Muscle of back (tissue), 11 donors: ENCODE data around the gene AFAP1L2. TPM values are rescaled to one million over a fixed set of nuclear protein-coding genes. Genes with fewer than 3 reads are reported as not detected.
"Not testable (repeated sequence)": the region's sequence is repeated elsewhere in the genome, so short reads cannot be mapped to it uniquely, and the experiment has no call there.

ENCODE experiments used
- DNase-seq, 3 donors: peaks; one replicate each; pipeline versions ENCODE4 v3.0.0 to v3.0.0-alpha.2; 2013
- polyA plus RNA-seq, 10 donors: library from polyadenylated mRNA; unstranded; fragments of 120-200 nt; gene quantifications; one replicate each; pipeline ENCODE4 v1.2.1, GENCODE V29; 2013; ENCODE audit not compliant: insufficient read length in 10 of 10

The AFAP1L2 gene
- polyA plus RNA-seq, 10 donors = 31.0 to 46.9 (median 38.3) TPM

DNA sequence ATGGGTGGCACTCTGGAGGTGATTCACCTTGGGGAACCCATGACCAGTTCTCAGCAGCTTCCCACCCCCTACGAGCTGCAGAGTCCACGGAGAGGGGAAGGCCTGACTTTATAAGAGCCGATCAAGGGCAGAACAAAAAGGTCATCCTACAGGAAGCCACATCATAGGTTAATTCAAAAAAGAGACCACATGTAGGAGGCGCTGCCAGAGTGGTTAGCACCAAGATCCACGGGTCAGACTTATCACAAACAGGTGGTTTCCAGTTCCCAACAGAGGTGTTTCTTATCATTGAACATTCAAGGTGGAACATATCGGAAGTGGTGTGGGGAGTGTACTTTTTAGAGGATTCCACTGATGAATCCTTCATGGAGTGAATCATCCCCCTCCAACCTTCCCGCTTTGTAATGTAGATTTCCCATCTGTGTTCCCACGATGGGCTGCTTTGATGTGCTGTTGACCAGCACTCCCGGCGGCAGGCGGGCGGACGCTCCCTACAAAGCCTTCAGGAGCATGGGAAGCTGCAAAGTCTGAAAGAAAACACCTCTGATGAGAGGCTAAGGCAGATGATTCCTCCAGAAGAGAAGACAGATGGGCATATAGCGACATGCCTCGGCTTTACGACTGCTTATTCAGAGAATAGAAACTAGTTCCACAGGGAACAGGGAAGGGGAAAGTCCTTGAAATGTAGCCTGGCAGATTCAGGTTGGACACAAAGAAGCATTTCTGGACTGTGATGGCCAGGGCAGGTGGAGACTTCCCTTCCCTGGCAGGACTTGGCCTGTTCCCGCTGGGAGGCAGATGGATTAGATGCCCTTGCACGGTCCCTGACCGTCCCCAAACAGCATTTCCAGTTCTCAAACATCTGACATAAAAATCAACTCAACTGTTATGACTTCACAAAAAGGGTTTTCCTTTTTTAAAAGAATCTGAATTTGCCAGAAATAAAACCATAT, 66.5 kb downstream of the AFAP1L2 start:
- no peak for DNase-seq

DNA sequence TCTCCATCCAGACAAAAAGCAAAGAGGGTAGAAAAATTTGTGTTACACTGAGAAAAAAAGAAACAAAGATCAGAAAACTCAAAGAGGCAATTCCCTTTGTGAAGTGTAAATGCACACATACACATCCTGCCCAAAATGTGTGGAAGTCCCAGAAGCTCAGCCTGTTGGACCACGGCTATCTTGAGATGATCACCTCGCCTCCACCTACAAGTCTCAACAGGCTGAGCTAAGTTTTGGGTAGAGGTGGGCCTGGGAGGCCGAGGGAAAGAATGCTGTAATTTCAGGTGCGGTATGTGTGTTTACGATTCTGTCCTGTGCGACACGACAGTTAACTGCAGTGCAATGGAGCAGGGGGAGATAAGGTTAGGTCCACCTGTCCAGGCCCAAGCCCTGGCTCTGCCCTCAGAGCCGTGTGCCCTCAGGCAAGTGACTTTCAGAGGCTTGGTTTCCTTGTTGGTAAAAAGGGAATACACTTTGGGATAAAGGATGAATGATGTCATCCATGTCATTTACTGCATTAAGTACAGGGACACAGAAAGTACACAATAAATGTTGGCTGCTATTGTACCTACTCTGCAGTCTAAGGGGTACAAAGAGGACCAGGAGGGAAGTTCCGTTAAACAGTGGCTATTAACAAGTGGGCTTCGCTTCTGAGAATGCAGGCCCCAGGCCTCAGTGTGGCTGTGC, 67.3 kb downstream of the AFAP1L2 start:
- no peak for DNase-seq

DNA sequence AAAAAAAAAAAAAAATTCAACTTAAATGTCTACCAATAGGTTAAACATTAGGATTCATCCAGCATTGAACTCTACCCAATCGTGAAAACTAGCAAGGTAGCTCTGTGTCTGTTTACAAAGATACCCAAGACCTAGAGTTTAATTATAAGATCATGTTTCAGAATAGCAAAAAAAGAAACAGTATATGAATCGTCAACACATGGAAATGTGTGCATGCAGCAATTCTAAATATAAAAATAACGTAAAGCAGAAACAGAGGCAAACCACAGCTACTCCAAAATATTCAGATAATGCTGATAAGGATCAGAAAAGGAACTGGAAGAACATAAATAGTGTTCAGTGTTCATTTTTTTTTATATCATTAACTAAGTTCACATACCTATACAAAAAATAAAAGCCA, 68.7 kb downstream of the AFAP1L2 start:
- DNase-seq = no peak

DNA sequence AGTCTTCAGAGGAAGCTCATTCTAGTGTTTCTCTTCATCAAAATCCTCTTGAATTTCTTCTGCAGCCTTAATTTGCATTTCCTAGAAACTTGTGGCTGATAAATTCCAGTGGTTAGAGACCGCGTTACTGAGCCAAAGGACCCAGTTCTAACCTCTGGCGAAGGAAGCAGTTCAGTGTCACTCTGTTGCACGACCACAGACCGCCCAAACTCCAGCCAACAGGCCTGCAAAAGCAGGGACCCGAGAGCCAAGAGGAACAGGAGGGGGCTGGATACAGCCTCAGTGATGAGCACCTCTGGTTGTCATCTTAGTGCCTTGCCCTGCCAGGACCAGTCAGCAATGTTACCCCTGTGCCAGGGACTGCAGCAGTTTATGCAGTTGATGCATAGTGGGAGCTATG, 70.0 kb downstream of the AFAP1L2 start:
- DNase-seq = no peak

DNA sequence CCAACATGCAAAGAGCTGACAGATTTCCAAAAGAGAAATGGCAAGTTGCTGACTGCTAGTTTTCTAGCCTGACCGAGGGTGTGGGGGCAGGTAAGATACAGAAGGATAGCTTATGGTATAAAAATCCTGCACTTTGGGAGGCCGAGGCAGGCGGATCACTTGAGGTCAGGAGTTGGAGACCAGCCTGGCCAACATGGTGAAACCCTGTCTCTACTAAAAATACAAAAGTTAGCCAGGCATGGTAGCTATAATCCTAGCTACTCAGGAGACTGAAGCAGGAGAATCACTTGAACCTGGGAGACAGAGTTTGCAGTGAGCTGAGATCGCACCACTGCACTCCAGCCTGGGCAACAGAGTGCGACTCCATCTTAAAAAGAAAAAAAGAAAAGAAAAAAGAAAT, 70.9 kb downstream of the AFAP1L2 start:
- not testable (repeated sequence) for DNase-seq

GRCh38 chr10:114332301-114333192, 71.8 kb downstream of the AFAP1L2 start:
- peak in 1 of 3 donors; percentile 53 for DNase-seq

DNA sequence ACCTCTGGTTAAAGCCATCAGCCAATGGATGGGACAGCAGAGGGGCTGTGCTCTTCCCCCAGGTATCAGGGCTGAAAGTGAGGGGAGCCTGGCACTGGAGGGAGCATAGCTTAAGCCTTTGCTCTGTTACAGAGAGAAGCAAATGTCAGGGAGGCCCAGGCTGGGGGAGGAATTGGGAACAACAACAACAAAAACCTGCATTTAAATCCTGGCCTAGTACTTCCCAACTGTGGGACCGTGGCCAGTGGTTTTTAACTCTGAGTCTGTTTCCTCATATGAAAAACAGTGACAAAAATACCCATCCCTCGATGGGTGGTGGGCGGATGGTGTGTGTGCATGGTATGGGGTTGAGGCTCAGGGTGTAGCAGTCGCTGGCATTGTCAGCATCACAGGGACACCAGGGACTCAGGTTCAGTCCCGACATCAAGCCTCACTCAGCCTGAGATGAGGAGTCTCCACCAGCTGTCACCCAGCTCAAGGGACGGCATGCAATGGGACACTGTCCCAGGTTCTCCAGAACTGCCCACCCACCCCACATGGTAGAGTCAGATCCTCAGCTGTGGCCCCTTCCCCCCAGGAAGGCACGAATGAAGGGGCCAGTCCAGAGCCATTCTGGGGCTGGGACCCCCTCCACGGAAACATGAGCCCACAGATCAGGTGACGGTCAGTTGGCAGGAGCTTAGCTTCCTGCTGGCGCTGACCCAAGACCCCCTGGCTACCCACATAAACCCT, 74.5 kb downstream of the AFAP1L2 start:
- DNase-seq = peak in 1 of 3 donors; percentile 69

GRCh38 chr10:114328874-114329273, 75.4 kb downstream of the AFAP1L2 start:
- peak in 1 of 3 donors; percentile 42 for DNase-seq

DNA sequence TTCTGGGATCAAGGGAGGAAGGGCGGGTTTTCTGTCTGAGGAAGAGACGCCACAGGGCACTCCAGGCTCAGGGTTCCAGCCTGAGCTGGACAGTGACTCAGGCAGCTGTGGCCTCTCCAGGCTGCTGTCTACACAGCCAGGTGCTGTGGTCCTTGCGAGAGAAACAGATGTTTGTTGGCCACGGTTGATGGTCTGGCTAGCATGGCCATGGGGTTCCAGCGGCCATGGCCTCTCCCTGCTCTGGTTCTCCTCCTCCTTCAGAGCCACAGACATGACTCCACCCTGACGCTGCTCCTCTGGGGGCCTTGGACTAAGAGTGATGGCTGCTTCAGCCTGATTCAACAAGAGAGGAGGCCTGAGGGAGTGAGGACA, 75.9 kb downstream of the AFAP1L2 start:
- no peak for DNase-seq

DNA sequence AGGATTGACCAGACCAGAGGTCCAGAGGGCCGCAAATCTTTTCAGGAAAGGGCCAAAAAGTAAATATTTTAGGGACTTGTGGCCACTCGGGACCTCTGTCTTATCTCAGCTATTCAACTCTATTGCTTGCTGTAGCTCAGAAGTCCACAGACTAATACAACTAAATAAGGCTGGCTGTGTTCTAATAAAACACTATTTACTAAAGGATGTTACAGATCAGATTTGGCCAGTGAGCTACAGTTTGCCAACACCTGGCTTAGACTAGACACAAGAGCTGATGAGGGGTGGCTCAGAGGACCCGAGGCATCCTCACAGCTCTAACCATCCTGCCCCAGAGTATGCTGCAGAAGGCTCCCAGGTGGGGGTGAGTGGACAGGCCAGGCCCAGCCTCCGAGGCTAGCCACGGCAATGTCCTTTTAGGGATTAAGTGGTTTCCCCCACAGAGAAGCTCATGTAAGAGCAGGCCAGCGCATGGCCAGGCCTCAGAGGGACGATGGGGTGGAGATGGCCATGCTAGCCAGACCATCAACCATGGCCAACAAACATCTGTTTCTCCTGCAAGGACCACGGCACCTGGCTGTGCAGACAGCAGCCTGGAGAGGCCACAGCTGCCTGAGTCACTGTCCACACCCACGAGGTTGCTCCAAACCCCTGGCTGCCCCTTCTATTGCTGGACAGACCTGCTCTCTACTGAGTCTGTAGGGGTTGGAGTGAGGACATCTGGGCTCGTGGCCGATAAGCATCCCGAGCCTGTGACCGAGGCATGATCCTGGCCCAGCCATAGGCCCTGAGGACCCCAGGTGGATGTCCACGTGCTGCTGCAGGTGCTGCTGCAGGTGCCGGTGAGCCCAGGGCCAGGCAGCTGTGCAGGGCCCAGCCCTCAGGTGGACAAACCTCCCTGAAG, 76.5 kb downstream of the AFAP1L2 start:
- peak in 2 of 3 donors; percentile 61 to 88 for DNase-seq

GRCh38 chr10:114326795-114327194, 77.5 kb downstream of the AFAP1L2 start:
- DNase-seq = no peak

DNA sequence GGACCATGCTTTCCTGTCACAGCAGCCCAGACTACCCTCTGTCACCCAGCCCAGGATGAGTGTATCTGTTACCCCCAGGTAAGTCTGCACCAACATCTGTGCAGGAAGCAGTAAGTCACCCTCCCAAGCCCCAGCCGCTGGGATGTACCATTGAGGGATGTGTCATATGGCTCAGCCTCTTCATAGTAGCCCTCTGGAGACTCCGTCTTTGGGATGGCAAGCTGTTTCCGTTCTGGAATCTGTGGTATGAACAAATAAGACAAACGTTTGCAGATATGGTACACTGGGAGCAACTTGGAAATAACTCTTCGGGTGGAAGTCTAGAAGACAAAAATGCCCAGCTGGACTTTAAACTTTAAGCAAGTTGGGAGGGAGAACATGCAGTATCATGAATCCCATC, 81.3 kb downstream of the AFAP1L2 start:
- DNase-seq = no peak

GRCh38 chr10:114322344-114322743, 82.0 kb downstream of the AFAP1L2 start:
- no peak for DNase-seq

DNA sequence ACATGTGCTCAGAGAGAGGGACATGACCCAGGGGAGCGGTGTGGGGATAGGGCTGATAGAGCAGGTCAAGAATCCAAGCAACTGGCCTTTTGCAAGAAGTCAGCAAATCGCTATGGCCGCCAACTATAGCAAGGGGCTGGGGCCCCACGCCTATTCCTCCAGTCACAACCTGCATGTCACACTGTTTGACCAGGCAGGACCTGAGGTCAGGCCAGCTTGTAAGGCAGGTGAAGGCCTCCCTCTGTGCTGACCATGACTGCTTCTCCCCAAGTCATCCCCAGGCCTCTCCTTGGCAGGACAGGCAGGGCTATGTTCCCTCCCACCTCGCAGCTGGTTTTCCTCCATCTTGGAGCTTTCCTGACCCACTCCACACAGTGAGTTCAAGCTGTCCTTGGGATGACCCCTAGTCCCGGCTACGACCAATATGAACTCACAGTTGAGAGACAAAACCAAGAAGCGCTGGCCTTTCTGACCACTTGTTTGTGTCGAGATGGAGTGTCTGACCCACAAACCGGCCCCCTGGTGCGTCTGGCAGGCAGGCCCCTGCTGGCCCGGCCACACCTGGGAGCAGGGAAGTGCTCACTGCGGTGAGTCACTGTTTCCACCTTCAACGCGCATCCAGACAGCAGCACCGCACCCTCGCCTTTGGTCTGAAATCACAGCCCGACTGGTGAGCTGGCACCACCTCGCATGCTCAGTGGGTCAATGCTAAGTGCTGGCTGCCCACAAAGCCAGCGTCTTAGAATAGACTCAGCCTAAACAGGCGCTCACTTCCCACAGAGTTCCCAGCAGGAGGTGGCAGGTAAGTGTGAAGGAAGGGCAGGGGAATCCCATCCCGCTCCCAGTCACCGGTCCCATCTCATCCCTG, 83.8 kb downstream of the AFAP1L2 start:
- DNase-seq = no peak

- DNase-seq = no peak
Measured at GRCh38 chr10:114319406-114320248, 84.7 kb downstream of the AFAP1L2 start.

GRCh38 chr10:114316744-114317143, 87.6 kb downstream of the AFAP1L2 start:
- no peak for DNase-seq

DNA sequence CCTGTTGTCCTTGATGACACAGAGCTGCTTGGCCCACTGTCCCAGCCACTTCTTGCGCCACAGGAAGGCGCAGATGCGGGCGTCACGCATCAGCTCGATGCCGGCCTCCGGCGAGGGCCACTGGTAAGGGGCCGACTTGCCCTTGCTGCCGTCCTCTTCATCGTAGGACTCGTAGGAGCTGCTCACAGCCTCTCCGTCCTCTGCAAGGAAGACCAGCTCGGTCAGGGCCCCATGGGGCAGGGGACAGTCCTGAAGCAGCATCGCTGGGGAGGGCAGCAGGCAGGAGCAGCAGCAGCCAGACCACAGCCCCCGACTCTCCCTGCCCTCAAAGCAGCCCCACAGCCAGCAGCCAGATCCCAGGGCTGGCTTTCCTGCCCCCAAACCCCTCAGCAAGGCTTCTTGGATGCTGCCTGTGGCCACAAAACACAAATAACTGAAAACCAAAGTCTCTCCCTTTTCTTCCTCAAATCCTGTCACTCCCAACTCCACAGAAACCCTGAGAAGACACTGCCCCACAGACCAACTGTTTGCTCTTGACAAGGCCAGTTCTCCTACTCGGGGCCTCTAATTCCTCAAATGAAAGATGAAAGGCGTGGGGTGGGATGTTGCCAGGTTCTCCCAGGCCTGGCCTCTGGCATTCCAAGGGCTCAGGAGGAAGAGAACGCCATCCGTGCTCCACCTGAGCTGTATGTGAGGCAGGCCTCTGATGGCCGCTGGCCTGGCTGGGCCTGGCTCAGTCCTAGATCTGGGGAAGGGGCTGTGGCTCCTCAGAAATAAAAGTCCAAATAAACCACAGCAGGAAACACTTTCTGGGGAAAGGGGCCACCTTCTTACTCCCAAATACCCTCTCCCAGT, 88.5 kb downstream of the AFAP1L2 start:
- no peak for DNase-seq
